Chondrocyte (in vitro differentiated cells): ENCODE measurements around the gene GNAI2. TPM values are rescaled to one million over a fixed set of nuclear protein-coding genes. Genes with fewer than 3 reads are reported as not detected.
A peak's percentile ranks its signal among the peaks of the same experiment; 100 is the strongest.

Source experiments
- DNase-seq: peaks from one replicate; pipeline ENCODE4 v3.0.0; 2021; ENCODE audit warnings: mixed read lengths, low spot score
- H3K27ac Mint-ChIP-seq: one replicate; pipeline ENCODE4 v1.8.0; 2021; ENCODE audit warnings: mild to moderate bottlenecking, moderate library complexity, mixed read lengths; ENCODE audit not compliant: unreplicated experiment
- H3K27me3 Mint-ChIP-seq: 2 replicates; pipeline ENCODE4 v1.8.0; 2021; ENCODE audit warnings: low read depth, mixed read lengths
- H3K36me3 Mint-ChIP-seq: 2 replicates; pipeline ENCODE4 v1.8.0; 2021; ENCODE audit warnings: low read depth, mixed read lengths
- H3K4me1 Mint-ChIP-seq: 2 replicates; pipeline ENCODE4 v1.8.0; 2021; ENCODE audit warnings: low read depth, mild to moderate bottlenecking, mixed read lengths
- H3K4me3 Mint-ChIP-seq: one replicate; pipeline ENCODE4 v1.8.0; 2021; ENCODE audit warnings: mild to moderate bottlenecking, moderate library complexity, mixed read lengths; ENCODE audit not compliant: unreplicated experiment
- H3K9me3 Mint-ChIP-seq: 2 replicates; pipeline ENCODE4 v1.8.0; 2021; ENCODE audit warnings: low read depth, mixed read lengths
- total RNA-seq: library from RNA; stranded (reverse); gene quantifications from 3 replicates; pipeline ENCODE4 v1.2.1, GENCODE V29; 2021
- TF ChIP-seq, protein P1 (sequence below): fragments of 200-600 bp; sonication (generic); IDR thresholded peaks from 2 replicates; pipeline ENCODE4 v1.5.0; 2021; ENCODE audit warnings: antibody characterized with exemption, mild to moderate bottlenecking, moderate library complexity

The GNAI2 gene
- total RNA-seq, 1 donor from 2014 or later, result 444 TPM

- no peaks in the 10 kb centered on the region for H3K36me3 Mint-ChIP-seq
- DNase-seq, result no peak
- TF ChIP-seq, protein P1, sequence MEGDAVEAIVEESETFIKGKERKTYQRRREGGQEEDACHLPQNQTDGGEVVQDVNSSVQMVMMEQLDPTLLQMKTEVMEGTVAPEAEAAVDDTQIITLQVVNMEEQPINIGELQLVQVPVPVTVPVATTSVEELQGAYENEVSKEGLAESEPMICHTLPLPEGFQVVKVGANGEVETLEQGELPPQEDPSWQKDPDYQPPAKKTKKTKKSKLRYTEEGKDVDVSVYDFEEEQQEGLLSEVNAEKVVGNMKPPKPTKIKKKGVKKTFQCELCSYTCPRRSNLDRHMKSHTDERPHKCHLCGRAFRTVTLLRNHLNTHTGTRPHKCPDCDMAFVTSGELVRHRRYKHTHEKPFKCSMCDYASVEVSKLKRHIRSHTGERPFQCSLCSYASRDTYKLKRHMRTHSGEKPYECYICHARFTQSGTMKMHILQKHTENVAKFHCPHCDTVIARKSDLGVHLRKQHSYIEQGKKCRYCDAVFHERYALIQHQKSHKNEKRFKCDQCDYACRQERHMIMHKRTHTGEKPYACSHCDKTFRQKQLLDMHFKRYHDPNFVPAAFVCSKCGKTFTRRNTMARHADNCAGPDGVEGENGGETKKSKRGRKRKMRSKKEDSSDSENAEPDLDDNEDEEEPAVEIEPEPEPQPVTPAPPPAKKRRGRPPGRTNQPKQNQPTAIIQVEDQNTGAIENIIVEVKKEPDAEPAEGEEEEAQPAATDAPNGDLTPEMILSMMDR, result no peak
- no peaks in the 10 kb centered on the region for H3K27me3 Mint-ChIP-seq
- peak overlapping the region; percentile 96 for H3K27ac Mint-ChIP-seq
- H3K9me3 Mint-ChIP-seq, result no peaks in the 10 kb centered on the region
- H3K4me3 Mint-ChIP-seq, result no peak overlapping the region
- peaks cover 84% of the 10 kb centered on the region for H3K4me1 Mint-ChIP-seq
Measured at GRCh38 chr3:50264383-50264963, 28.5 kb downstream of the GNAI2 start.

- peaks cover 85% of the 10 kb centered on the region for H3K4me1 Mint-ChIP-seq
- H3K36me3 Mint-ChIP-seq, result no peaks in the 10 kb centered on the region
- peak overlapping the region; percentile 96 for H3K27ac Mint-ChIP-seq
- TF ChIP-seq, protein P1, result no peak
- H3K9me3 Mint-ChIP-seq, result no peaks in the 10 kb centered on the region
- DNase-seq, result no peak
- H3K27me3 Mint-ChIP-seq, result no peaks in the 10 kb centered on the region
- H3K4me3 Mint-ChIP-seq, result no peak overlapping the region
Measured at GRCh38 chr3:50264964-50265485, 29.0 kb downstream of the GNAI2 start.

DNA sequence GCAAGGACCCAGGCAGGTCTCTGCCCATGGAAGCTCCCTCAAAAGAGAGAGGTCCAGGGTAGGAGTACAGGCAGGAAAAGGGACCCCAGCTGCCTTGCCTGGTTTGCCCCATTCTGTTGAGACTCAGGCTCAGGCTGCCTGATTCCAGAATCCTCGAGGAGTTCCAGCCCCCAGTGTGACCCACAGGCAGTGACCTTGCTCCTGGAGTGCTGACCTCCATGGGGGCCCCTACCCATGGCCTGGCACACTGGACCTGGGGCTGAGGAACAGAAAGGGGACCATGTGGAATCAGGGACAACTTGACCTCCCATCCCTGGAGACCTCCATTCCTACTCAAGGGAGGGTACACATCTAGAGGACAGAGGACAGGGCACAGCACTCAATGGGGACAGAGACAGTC lies 29.6 kb downstream of the GNAI2 start:
- H3K4me3 Mint-ChIP-seq, result no peak overlapping the region
- H3K4me1 Mint-ChIP-seq, result peaks cover 86% of the 10 kb centered on the region
- TF ChIP-seq, protein P1, result no peak
- no peaks in the 10 kb centered on the region for H3K9me3 Mint-ChIP-seq
- no peaks in the 10 kb centered on the region for H3K27me3 Mint-ChIP-seq
- H3K36me3 Mint-ChIP-seq, result no peaks in the 10 kb centered on the region
- peak overlapping the region; percentile 87 for H3K27ac Mint-ChIP-seq
- DNase-seq, result no peak

GRCh38 chr3:50266017-50266416 lies 30.0 kb downstream of the GNAI2 start:
- no peak overlapping the region for H3K4me3 Mint-ChIP-seq
- H3K9me3 Mint-ChIP-seq, result no peaks in the 10 kb centered on the region
- no peaks in the 10 kb centered on the region for H3K27me3 Mint-ChIP-seq
- peaks cover 81% of the 10 kb centered on the region for H3K4me1 Mint-ChIP-seq
- peak overlapping the region; percentile 87 for H3K27ac Mint-ChIP-seq
- H3K36me3 Mint-ChIP-seq, result no peaks in the 10 kb centered on the region
- TF ChIP-seq, protein P1, result no peak
- DNase-seq, result no peak

GRCh38 chr3:50266836-50267235 lies 30.8 kb downstream of the GNAI2 start:
- Mint-ChIP-seq H3K4me1 (peaks cover 76% of the 10 kb centered on the region), H3K9me3 (no peaks in the 10 kb centered on the region), H3K27ac (peak overlapping the region; percentile 77), H3K27me3 (no peaks in the 10 kb centered on the region), H3K36me3 (no peaks in the 10 kb centered on the region), H3K4me3 (peak overlapping the region; percentile 70)
- TF ChIP-seq, protein P1, result no peak
- no peak for DNase-seq
